Calu3 (cell line): ENCODE results near the gene GNAI3. TPM values are rescaled to one million over a fixed set of nuclear protein-coding genes. Genes with fewer than 3 reads are reported as not detected.

Source experiments
- BruUV-seq: library from RNA; stranded (reverse); fragments of 400-500 nt; replicated peaks from 2 replicates; lab custom pipeline; 2021; lab: Mats Ljungman, UMichigan
- CTCF ChIA-PET: fragments of 300-600 bp; sonication (Branson Sonifier 250); formaldehyde crosslinking; loops from one replicate; lab custom pipeline; 2022; ENCODE audit warnings: antibody characterized with exemption; lab: Charles Lee
- DNase-seq: peaks from one replicate; pipeline ENCODE4 v3.0.0; 2022
- H3K27ac Mint-ChIP-seq: one replicate; pipeline ENCODE4 v1.8.0; 2022; ENCODE audit warnings: mixed read lengths; ENCODE audit not compliant: unreplicated experiment
- H3K27me3 Mint-ChIP-seq: one replicate; pipeline ENCODE4 v1.8.0; 2022; ENCODE audit warnings: mixed read lengths; ENCODE audit not compliant: unreplicated experiment
- H3K36me3 Mint-ChIP-seq: one replicate; pipeline ENCODE4 v1.8.0; 2022; ENCODE audit warnings: mild to moderate bottlenecking, moderate library complexity, mixed read lengths; ENCODE audit not compliant: insufficient read depth, unreplicated experiment
- H3K4me1 Mint-ChIP-seq: one replicate; pipeline ENCODE4 v1.8.0; 2022; ENCODE audit warnings: mild to moderate bottlenecking, low read depth, mixed read lengths; ENCODE audit not compliant: unreplicated experiment
- H3K4me3 Mint-ChIP-seq: one replicate; pipeline ENCODE4 v1.8.0; 2022; ENCODE audit warnings: mild to moderate bottlenecking, low read depth, moderate library complexity, mixed read lengths; ENCODE audit not compliant: unreplicated experiment
- H3K9me3 Mint-ChIP-seq: one replicate; pipeline ENCODE4 v1.8.0; 2022; ENCODE audit warnings: low read depth, mixed read lengths; ENCODE audit not compliant: unreplicated experiment
- intact Hi-C: fragments of 100-400 bp; cut with micrococcal nuclease; formaldehyde crosslinking; loops from one replicate; pipeline ENCODE4 v1.10.0; 2022; ENCODE audit not compliant: unreplicated experiment
- total RNA-seq: library from RNA; stranded (reverse); gene quantifications from 2 replicates; pipeline ENCODE4 v1.2.3, GENCODE V29; 2022
- TF ChIP-seq, protein P1 (sequence below): fragments of 200-600 bp; IDR thresholded peaks from one replicate; pipeline ENCODE4 v1.8.0; 2022; ENCODE audit warnings: antibody characterized with exemption; ENCODE audit not compliant: unreplicated experiment

The GNAI3 gene
- total RNA-seq, 1 experiment from 2014 or later = 6.5 TPM

DNA sequence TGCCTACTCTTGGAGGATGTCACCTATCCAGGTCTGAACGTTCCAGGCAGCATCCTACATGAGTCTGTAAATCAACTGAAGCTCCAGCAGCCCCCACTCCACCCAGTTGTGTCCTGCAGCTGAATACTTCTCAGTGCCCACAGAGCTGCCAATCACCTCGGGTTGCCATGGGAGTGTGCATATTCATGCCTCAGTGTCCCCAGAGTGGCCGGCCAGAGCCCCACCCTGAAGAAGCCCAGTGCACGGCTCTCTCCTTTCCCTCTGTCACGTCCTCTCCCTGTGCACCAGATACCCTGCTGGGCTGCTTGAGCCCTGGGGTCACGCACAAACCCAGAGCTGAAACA is 91.4 kb downstream of the GNAI3 start:
- BruUV-seq = no TSS peak
- peaks cover 12% of the 10 kb centered on the region for H3K36me3 Mint-ChIP-seq
- peaks cover 20% of the 10 kb centered on the region for H3K4me1 Mint-ChIP-seq
- CTCF ChIA-PET = interaction anchor here (0.5 to 3.3 kb wide), 20 partner anchors 9 to 345 kb away, joined by 3 to 26 read pairs (median 4); partner anchors contain the start of genes AHCYL1, AMPD2, GNAI3 and GNAT2
- TF ChIP-seq, protein P1, sequence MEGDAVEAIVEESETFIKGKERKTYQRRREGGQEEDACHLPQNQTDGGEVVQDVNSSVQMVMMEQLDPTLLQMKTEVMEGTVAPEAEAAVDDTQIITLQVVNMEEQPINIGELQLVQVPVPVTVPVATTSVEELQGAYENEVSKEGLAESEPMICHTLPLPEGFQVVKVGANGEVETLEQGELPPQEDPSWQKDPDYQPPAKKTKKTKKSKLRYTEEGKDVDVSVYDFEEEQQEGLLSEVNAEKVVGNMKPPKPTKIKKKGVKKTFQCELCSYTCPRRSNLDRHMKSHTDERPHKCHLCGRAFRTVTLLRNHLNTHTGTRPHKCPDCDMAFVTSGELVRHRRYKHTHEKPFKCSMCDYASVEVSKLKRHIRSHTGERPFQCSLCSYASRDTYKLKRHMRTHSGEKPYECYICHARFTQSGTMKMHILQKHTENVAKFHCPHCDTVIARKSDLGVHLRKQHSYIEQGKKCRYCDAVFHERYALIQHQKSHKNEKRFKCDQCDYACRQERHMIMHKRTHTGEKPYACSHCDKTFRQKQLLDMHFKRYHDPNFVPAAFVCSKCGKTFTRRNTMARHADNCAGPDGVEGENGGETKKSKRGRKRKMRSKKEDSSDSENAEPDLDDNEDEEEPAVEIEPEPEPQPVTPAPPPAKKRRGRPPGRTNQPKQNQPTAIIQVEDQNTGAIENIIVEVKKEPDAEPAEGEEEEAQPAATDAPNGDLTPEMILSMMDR = no peak
- H3K27me3 Mint-ChIP-seq = no peaks in the 10 kb centered on the region
- DNase-seq = no peak
- H3K27ac Mint-ChIP-seq = no peak overlapping the region
- no peak overlapping the region for H3K4me3 Mint-ChIP-seq
- no peaks in the 10 kb centered on the region for H3K9me3 Mint-ChIP-seq
- intact Hi-C loops = loop anchor here (5.0 kb wide), 3 partner anchors 62 to 342 kb away; partner anchors contain the start of genes AHCYL1 and GNAI3

DNA sequence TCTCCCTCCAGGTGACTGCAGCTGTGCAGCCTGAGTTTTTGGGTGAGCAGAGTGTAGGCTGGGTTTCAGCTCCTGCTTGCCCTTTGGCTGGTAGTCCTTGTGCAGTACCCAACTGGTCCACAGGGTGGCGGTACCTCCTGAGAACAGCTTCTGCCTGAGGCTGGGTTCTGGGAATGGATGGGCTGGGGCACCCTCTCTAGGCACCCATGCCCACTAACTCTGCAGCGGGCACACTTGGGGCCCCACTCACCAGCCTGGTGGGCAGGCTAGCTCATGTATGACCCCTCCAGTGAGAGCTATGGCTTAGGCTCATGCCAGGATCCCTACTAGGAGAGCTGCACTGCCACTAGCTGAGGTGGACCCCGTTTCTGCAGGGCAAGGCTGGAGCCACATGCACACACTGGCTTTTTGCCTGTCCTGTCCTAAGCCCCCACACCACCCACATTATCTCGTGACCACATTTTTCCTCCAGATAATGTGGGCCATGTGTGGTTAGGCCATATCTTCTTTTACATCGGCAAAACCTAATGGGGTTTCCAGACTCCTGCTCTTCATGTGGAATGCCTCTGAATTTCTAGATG is 92.0 kb downstream of the GNAI3 start:
- peaks cover 15% of the 10 kb centered on the region for H3K36me3 Mint-ChIP-seq
- no TSS peak for BruUV-seq
- H3K4me3 Mint-ChIP-seq = no peak overlapping the region
- CTCF ChIA-PET = interaction anchor here (0.6 to 3.3 kb wide), 19 partner anchors 9 to 344 kb away, joined by 3 to 26 read pairs (median 4); partner anchors contain the start of genes AHCYL1, AMPD2, GNAI3 and GNAT2
- TF ChIP-seq, protein P1 = peak; percentile 89
- no peak overlapping the region for H3K27ac Mint-ChIP-seq
- no peaks in the 10 kb centered on the region for H3K27me3 Mint-ChIP-seq
- DNase-seq = peak; percentile 86
- intact Hi-C loops = loop anchor here (5.0 kb wide), 3 partner anchors 62 to 342 kb away; partner anchors contain the start of genes AHCYL1 and GNAI3
- no peaks in the 10 kb centered on the region for H3K9me3 Mint-ChIP-seq
- H3K4me1 Mint-ChIP-seq = peaks cover 24% of the 10 kb centered on the region

DNA sequence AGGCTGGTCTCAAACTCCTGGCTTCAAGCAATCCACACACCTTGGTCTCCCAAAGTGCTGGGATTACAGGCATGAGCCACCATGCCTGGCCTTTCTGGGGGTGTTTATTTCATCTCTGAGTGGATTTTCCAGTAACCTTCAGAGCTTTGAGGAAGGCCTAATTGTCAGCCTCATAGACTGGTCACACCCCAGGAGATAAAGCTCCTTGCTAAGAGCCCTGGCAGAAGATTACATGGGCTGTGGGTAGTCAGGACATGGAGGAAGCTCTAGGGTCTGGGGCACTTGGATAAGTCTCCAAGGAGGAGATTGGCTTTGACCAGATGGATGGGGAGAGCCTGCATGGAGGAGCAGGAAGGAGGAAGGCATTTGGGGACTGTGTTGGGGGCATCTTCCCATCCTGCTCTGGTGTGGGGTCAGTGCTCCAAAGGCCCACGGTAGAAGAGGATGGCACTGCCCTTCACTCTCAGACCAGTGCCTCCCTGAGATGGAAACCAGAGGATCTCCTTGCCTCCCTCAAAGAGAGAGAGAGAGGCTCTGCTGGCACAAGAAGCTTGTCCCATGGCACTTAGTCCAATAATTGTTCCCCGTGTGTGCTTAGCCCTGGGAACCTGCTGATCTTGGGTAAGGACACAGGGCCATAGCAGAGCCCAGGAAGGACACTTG is 92.8 kb downstream of the GNAI3 start:
- no TSS peak for BruUV-seq
- Mint-ChIP-seq H3K9me3 (no peaks in the 10 kb centered on the region), H3K27ac (no peak overlapping the region), H3K36me3 (peaks cover 15% of the 10 kb centered on the region), H3K27me3 (no peaks in the 10 kb centered on the region), H3K4me1 (peaks cover 23% of the 10 kb centered on the region), H3K4me3 (no peak overlapping the region)
- no peak for DNase-seq
- TF ChIP-seq, protein P1 = no peak
- intact Hi-C loops = loop anchor here (5.0 kb wide), 3 partner anchors 61 to 341 kb away; partner anchors contain the start of genes AHCYL1 and GNAI3
- CTCF ChIA-PET = interaction anchor here (1.2 to 3.3 kb wide), 10 partner anchors 11 to 344 kb away, joined by 3 to 26 read pairs (median 8); partner anchors contain the start of genes AHCYL1 and GNAI3

DNA sequence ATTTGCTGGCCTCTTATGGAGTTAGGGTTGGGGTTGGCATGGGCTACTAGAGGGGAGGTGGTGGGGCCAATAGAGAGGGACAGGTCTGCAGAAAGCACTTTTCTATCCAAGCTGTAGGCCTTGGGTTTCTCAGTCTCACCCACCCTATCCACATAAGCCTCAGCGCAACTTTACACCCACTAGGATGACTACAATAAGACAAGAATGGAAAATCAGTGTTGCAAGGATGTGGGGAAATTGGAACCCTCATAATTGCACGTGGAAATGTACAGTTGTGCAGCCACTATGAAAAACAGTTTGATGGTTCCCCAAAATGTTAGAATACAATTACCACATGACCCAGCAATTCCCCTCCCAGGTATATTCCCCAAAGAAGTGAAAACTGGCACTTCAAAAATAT is 93.4 kb downstream of the GNAI3 start:
- DNase-seq = no peak
- CTCF ChIA-PET = interaction anchor here (3.3 kb wide), 1 partner anchor 95 kb away, joined by 26 read pairs; no protein-coding TSS in a partner anchor
- H3K9me3 Mint-ChIP-seq = no peaks in the 10 kb centered on the region
- no TSS peak for BruUV-seq
- peaks cover 15% of the 10 kb centered on the region for H3K36me3 Mint-ChIP-seq
- intact Hi-C loops = loop anchor here (5.0 kb wide), 3 partner anchors 60 to 340 kb away; partner anchors contain the start of genes AHCYL1 and GNAI3
- peaks cover 16% of the 10 kb centered on the region for H3K4me1 Mint-ChIP-seq
- no peaks in the 10 kb centered on the region for H3K27me3 Mint-ChIP-seq
- no peak overlapping the region for H3K4me3 Mint-ChIP-seq
- TF ChIP-seq, protein P1 = no peak
- no peak overlapping the region for H3K27ac Mint-ChIP-seq
